Measurements from ENCODE around the gene PRR14L. TPM values are rescaled to one million over a fixed set of nuclear protein-coding genes. Genes with fewer than 3 reads are reported as not detected.

The PRR14L gene
- total RNA-seq, 1 donor from 2014 or later = 61.7 TPM

GRCh38 chr22:31732089-31732829 is 17.7 kb downstream of the PRR14L start:
- Mint-ChIP-seq H3K9me3 (no peaks in the 10 kb centered on the region), H3K4me1 (no peaks in the 10 kb centered on the region), H3K27ac (peak overlapping the region; percentile 9), H3K36me3 (peaks cover 18% of the 10 kb centered on the region), H3K27me3 (ENCODE audit: low read depth) (no peaks in the 10 kb centered on the region), H3K4me3 (no peak overlapping the region)
- no peak for TF ChIP-seq CTCF (IDR thresholded peaks at IDR 0.05; ENCODE audit: unreplicated experiment)
- no peak for DNase-seq (ENCODE audit: low spot score in 2 of 2, unreplicated experiment in 2 of 2)

GRCh38 chr22:31730344-31730711 is 19.6 kb downstream of the PRR14L start:
- Mint-ChIP-seq H3K36me3 (peaks cover 15% of the 10 kb centered on the region), H3K27me3 (ENCODE audit: low read depth) (no peaks in the 10 kb centered on the region), H3K27ac (no peak overlapping the region), H3K4me1 (no peaks in the 10 kb centered on the region), H3K4me3 (no peak overlapping the region), H3K9me3 (no peaks in the 10 kb centered on the region)
- no peak for TF ChIP-seq CTCF (IDR thresholded peaks at IDR 0.05; ENCODE audit: unreplicated experiment)
- DNase-seq (ENCODE audit: low spot score in 2 of 2, unreplicated experiment in 2 of 2) = no peak

GRCh38 chr22:31728857-31729256 is 21.1 kb downstream of the PRR14L start:
- Mint-ChIP-seq H3K4me3 (no peak overlapping the region), H3K4me1 (no peaks in the 10 kb centered on the region), H3K27ac (no peak overlapping the region), H3K9me3 (no peaks in the 10 kb centered on the region), H3K36me3 (peaks cover 17% of the 10 kb centered on the region), H3K27me3 (ENCODE audit: low read depth) (no peaks in the 10 kb centered on the region)
- no peak for TF ChIP-seq CTCF (IDR thresholded peaks at IDR 0.05; ENCODE audit: unreplicated experiment)
- DNase-seq (ENCODE audit: low spot score in 2 of 2, unreplicated experiment in 2 of 2) = no peak

GRCh38 chr22:31726692-31727091 is 23.2 kb downstream of the PRR14L start:
- H3K36me3 Mint-ChIP-seq = peaks cover 24% of the 10 kb centered on the region
- no peak overlapping the region for H3K27ac Mint-ChIP-seq
- TF ChIP-seq CTCF (IDR thresholded peaks at IDR 0.05; ENCODE audit: unreplicated experiment) = no peak
- DNase-seq (ENCODE audit: low spot score in 2 of 2, unreplicated experiment in 2 of 2) = no peak
- H3K4me1 Mint-ChIP-seq = no peaks in the 10 kb centered on the region
- H3K27me3 Mint-ChIP-seq (ENCODE audit: low read depth) = no peaks in the 10 kb centered on the region
- H3K4me3 Mint-ChIP-seq = no peak overlapping the region
- no peaks in the 10 kb centered on the region for H3K9me3 Mint-ChIP-seq

GRCh38 chr22:31723723-31724122 is 26.2 kb downstream of the PRR14L start:
- Mint-ChIP-seq H3K36me3 (peaks cover 33% of the 10 kb centered on the region), H3K9me3 (no peaks in the 10 kb centered on the region), H3K27ac (no peak overlapping the region), H3K4me3 (no peak overlapping the region), H3K27me3 (ENCODE audit: low read depth) (no peaks in the 10 kb centered on the region), H3K4me1 (no peaks in the 10 kb centered on the region)
- TF ChIP-seq CTCF (IDR thresholded peaks at IDR 0.05; ENCODE audit: unreplicated experiment) = no peak
- DNase-seq (ENCODE audit: low spot score in 2 of 2, unreplicated experiment in 2 of 2) = no peak
